ENCODE results near the gene DYNAP. TPM values are rescaled to one million over a fixed set of nuclear protein-coding genes. Genes with fewer than 3 reads are reported as not detected.

DYNAP gene
- total and polyA plus RNA-seq, 10 of the 15 experiments (the other 5 are each of a cell fraction or from before 2014, with no cell fraction given): not detected

DNA sequence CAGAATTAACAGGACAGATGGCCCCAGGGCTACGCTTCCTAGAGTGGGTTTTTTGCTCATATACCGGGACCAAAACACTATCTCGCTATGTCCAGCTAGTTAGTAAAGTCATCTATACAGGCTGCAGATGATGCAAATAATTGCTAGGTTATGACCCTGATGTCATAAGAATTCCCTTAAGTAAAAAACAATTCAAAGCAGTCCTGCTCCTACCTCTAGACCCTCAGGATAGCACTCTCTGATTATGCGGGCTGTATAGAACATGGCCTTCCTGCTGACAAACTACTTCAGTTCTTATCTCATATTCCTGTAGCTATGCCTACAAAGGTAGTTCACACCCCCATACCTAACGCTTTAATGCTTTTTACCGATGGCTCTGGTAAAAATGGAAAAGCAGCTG lies 13.2 kb downstream of the DYNAP start:
- intact Hi-C loops (cut with micrococcal nuclease; ENCODE audit: unreplicated experiment) (no loop called here), in situ Hi-C loops (cut with MboI) (no loop called here)
- H2AFZ ChIP-seq (ENCODE audit: control insufficient read depth, low read depth, low read length): no peak overlapping the region
- ATAC-seq (no peak), DNase-seq (ENCODE audit: low read depth, low spot score) (no peak), FAIRE-seq (no peak)
- RAD21 ChIA-PET (ENCODE audit: unreplicated experiment): no interaction called here
- no peaks in the 10 kb centered on the region for H3K79me2 ChIP-seq (ENCODE audit: control insufficient read depth, insufficient read depth, low read length)
- CTCF ChIA-PET: interaction anchor here (0.8 kb wide), 1 partner anchor 16 kb away, joined by 3 read pairs; no protein-coding TSS in a partner anchor
- H3K9me3 ChIP-seq (replicated peaks; ENCODE audit: control insufficient read depth, insufficient read depth, low read length): no peaks in the 10 kb centered on the region
- POLR2A ChIA-PET: no interaction called here
- no TSS peak for BruUV-seq (replicated peaks)
- no peaks in the 10 kb centered on the region for H3K36me3 ChIP-seq (ENCODE audit: control insufficient read depth in 2 of 2, insufficient read depth in 2 of 2, low read length in 1 of 2)
- SMC1A ChIA-PET (ENCODE audit: uncharacterized antibody, unreplicated experiment): interaction anchor here (1.1 kb wide), 1 partner anchor 57 kb away, joined by 3 read pairs; no protein-coding TSS in a partner anchor
- no peaks in the 10 kb centered on the region for H3K4me1 ChIP-seq (ENCODE audit: control insufficient read depth, insufficient read depth, low read length)
- TF ChIP-seq TAF1 (IDR thresholded peaks at IDR 0.05; ENCODE audit: borderline replicate concordance, low read depth, low read length) (no peak), SUZ12 (IDR thresholded peaks at IDR 0.05; ENCODE audit: unreplicated experiment) (no peak), MTA2 (IDR thresholded peaks at IDR 0.05; ENCODE audit: low read depth) (no peak), SP1 (IDR thresholded peaks at IDR 0.05; ENCODE audit: low read depth, low read length) (no peak), CHD2 (IDR thresholded peaks at IDR 0.05; ENCODE audit: borderline replicate concordance, low read depth, low read length) (no peak), ZSCAN29 (IDR thresholded peaks at IDR 0.05) (no peak), BHLHE40 (IDR thresholded peaks at IDR 0.05; ENCODE audit: borderline replicate concordance in 1 of 2, low read depth in 2 of 2, low read length in 1 of 2) (no peak), BMI1 (IDR thresholded peaks at IDR 0.05; ENCODE audit: borderline replicate concordance) (no peak), TCF3 (IDR thresholded peaks at IDR 0.05; ENCODE audit: borderline replicate concordance, insufficient read depth, low read depth, low read length) (no peak), IKZF1 (conservative IDR thresholded peaks at IDR 0.05) (no peak), HDGF (IDR thresholded peaks at IDR 0.05) (no peak), ZZZ3 (IDR thresholded peaks at IDR 0.05; ENCODE audit: control insufficient read depth, insufficient read length, low read depth) (no peak), TCF12 (IDR thresholded peaks at IDR 0.05; ENCODE audit: low read depth, low read length) (no peak), NFYB (IDR thresholded peaks at IDR 0.05; ENCODE audit: insufficient read depth, low read depth, low read length) (no peak), FOXK2 (IDR thresholded peaks at IDR 0.05) (no peak)
- TF ChIP-seq, protein P1, sequence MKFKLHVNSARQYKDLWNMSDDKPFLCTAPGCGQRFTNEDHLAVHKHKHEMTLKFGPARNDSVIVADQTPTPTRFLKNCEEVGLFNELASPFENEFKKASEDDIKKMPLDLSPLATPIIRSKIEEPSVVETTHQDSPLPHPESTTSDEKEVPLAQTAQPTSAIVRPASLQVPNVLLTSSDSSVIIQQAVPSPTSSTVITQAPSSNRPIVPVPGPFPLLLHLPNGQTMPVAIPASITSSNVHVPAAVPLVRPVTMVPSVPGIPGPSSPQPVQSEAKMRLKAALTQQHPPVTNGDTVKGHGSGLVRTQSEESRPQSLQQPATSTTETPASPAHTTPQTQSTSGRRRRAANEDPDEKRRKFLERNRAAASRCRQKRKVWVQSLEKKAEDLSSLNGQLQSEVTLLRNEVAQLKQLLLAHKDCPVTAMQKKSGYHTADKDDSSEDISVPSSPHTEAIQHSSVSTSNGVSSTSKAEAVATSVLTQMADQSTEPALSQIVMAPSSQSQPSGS (IDR thresholded peaks at IDR 0.05; ENCODE audit: low read length): no peak
- TF ChIP-seq, protein P2, sequence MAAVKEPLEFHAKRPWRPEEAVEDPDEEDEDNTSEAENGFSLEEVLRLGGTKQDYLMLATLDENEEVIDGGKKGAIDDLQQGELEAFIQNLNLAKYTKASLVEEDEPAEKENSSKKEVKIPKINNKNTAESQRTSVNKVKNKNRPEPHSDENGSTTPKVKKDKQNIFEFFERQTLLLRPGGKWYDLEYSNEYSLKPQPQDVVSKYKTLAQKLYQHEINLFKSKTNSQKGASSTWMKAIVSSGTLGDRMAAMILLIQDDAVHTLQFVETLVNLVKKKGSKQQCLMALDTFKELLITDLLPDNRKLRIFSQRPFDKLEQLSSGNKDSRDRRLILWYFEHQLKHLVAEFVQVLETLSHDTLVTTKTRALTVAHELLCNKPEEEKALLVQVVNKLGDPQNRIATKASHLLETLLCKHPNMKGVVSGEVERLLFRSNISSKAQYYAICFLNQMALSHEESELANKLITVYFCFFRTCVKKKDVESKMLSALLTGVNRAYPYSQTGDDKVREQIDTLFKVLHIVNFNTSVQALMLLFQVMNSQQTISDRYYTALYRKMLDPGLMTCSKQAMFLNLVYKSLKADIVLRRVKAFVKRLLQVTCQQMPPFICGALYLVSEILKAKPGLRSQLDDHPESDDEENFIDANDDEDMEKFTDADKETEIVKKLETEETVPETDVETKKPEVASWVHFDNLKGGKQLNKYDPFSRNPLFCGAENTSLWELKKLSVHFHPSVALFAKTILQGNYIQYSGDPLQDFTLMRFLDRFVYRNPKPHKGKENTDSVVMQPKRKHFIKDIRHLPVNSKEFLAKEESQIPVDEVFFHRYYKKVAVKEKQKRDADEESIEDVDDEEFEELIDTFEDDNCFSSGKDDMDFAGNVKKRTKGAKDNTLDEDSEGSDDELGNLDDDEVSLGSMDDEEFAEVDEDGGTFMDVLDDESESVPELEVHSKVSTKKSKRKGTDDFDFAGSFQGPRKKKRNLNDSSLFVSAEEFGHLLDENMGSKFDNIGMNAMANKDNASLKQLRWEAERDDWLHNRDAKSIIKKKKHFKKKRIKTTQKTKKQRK (IDR thresholded peaks at IDR 0.05; ENCODE audit: low read depth, low read length): no peak
- H3K4me3 ChIP-seq: no peak overlapping the region
- WGBS (ENCODE audit: insufficient coverage, insufficient replicate concordance, low lambda C conversion rate, missing lambda C conversion rate): 71% methylated on average over 6 of the region's 6 CpGs
- no peak overlapping the region for H3K4me2 ChIP-seq (ENCODE audit: control insufficient read depth, insufficient read depth)
- H3K27ac ChIP-seq (ENCODE audit: control insufficient read depth, insufficient read depth): no peak overlapping the region
- H3K27me3 ChIP-seq (replicated peaks in 1 of 2; ENCODE audit: control insufficient read depth in 2 of 2, insufficient read depth in 2 of 2, low read length in 1 of 2): no peaks in the 10 kb centered on the region
- H3K9ac ChIP-seq (ENCODE audit: control insufficient read depth, insufficient read depth, low read length): no peak overlapping the region
- H4K20me1 ChIP-seq (ENCODE audit: control insufficient read depth, insufficient read depth): no peaks in the 10 kb centered on the region
